Naive thymus-derived CD4-positive, alpha-beta T cell (primary cell): ENCODE results near the gene MICAL2. TPM values are rescaled to one million over a fixed set of nuclear protein-coding genes. Genes with fewer than 3 reads are reported as not detected.
A peak's percentile ranks its signal among the peaks of the same experiment; 100 is the strongest.

Experiments
- ATAC-seq: fragments of 150-1000 bp; cut with Tn5 transposase; 2 replicates; pipeline ENCODE4 v1.10.0; 2021; ENCODE audit warnings: mild to moderate bottlenecking, moderate library complexity
- CTCF ChIA-PET: fragments of 350-600 bp; sonication (Branson Sonifier 250); formaldehyde crosslinking; loops from one replicate; lab custom pipeline; 2021; ENCODE audit warnings: antibody characterized with exemption; lab: Charles Lee
- POLR2A ChIA-PET: fragments of 350-600 bp; sonication (Branson Sonifier 250); formaldehyde crosslinking; loops from one replicate; lab custom pipeline; 2021; ENCODE audit warnings: antibody characterized with exemption, inconsistent platforms; lab: Charles Lee
- DNase-seq, 9 donors: peaks; one replicate each; pipeline versions ENCODE4 v3.0.0 to v3.0.0-alpha.2; 2020 to 2022; ENCODE audit warnings: mixed read lengths in 1 of 9
- H3K27ac ChIP-seq: one replicate; pipeline ENCODE4 v1.7.0; 2013; ENCODE audit warnings: mild to moderate bottlenecking, low read depth, low read length, moderate library complexity
- H3K27me3 ChIP-seq, 2 donors: one replicate each; pipeline ENCODE4 v1.7.0; 2013; ENCODE audit warnings: low read length in 2 of 2, mild to moderate bottlenecking in 2 of 2, moderate library complexity in 2 of 2; ENCODE audit not compliant: control insufficient read depth in 2 of 2, insufficient read depth in 2 of 2
- H3K36me3 ChIP-seq, 3 experiments: 1 replicate in 2 of 3; 2 replicates in 1 of 3; pipeline ENCODE4 v1.7.0; 2013; ENCODE audit warnings: low read length in 3 of 3, mild to moderate bottlenecking in 3 of 3, moderate library complexity in 1 of 3; ENCODE audit not compliant: insufficient read depth in 3 of 3, control insufficient read depth in 2 of 3
- H3K4me1 ChIP-seq, 2 donors: one replicate each; pipeline ENCODE4 v1.7.0; 2013; ENCODE audit warnings: low read length in 2 of 2, mild to moderate bottlenecking in 2 of 2, moderate library complexity in 1 of 2; ENCODE audit not compliant: control insufficient read depth in 2 of 2, insufficient read depth in 2 of 2
- H3K4me3 ChIP-seq: 2 replicates; pipeline ENCODE4 v1.7.0; 2013; ENCODE audit warnings: mild to moderate bottlenecking, low read length
- H3K9me3 ChIP-seq, 3 experiments: 1 replicate in 2 of 3; 2 replicates in 1 of 3; pipeline ENCODE4 v1.7.0; 2013; ENCODE audit warnings: low read length in 3 of 3; ENCODE audit not compliant: control insufficient read depth in 2 of 3
- H3K27ac Mint-ChIP-seq, 9 donors: one replicate each; pipeline ENCODE4 v1.8.0; 2020 to 2022; ENCODE audit warnings: mixed read lengths in 9 of 9, mild to moderate bottlenecking in 8 of 9, moderate library complexity in 5 of 9, inconsistent platforms in 2 of 9
- H3K27me3 Mint-ChIP-seq, 5 donors: one replicate each; pipeline ENCODE4 v1.8.0; 2021 to 2022; ENCODE audit warnings: mixed read lengths in 5 of 5, mild to moderate bottlenecking in 1 of 5
- H3K36me3 Mint-ChIP-seq, 5 donors: one replicate each; pipeline ENCODE4 v1.8.0; 2020 to 2022; ENCODE audit warnings: mixed read lengths in 5 of 5, mild to moderate bottlenecking in 3 of 5, inconsistent platforms in 1 of 5
- H3K4me1 Mint-ChIP-seq, 7 donors: one replicate each; pipeline ENCODE4 v1.8.0; 2020 to 2022; ENCODE audit warnings: mixed read lengths in 7 of 7, mild to moderate bottlenecking in 3 of 7, inconsistent platforms in 1 of 7
- H3K4me3 Mint-ChIP-seq, 10 donors: one replicate each; pipeline ENCODE4 v1.8.0; 2020 to 2022; ENCODE audit warnings: mild to moderate bottlenecking in 10 of 10, mixed read lengths in 10 of 10, moderate library complexity in 6 of 10, inconsistent platforms in 2 of 10
- H3K9me3 Mint-ChIP-seq, 11 donors: one replicate each; pipeline ENCODE4 v1.8.0; 2020 to 2022; ENCODE audit warnings: mixed read lengths in 11 of 11, mild to moderate bottlenecking in 4 of 11, inconsistent platforms in 1 of 11, moderate library complexity in 1 of 11
- intact Hi-C, 2 donors: fragments of 100-400 bp; cut with micrococcal nuclease; formaldehyde crosslinking; loops; one replicate each; pipeline ENCODE4 v1.15.1; 2023
- polyA plus RNA-seq, 2 donors: library from polyadenylated mRNA; unstranded; fragments of 300-500 nt; fragmentation: Illumina TruSeq; gene quantifications; one replicate each; pipeline ENCODE4 v1.2.3, GENCODE V29; 2021
- total RNA-seq, 6 experiments: library from RNA in 5 of 6; stranded (reverse) in 5 of 6; gene quantifications; 1 replicate in 5 of 6; 2 replicates in 1 of 6; pipeline ENCODE4 v1.2.3 and lab custom pipeline; 2021 to 2026

Gene MICAL2
- total and polyA plus RNA-seq, 7 experiments from 2014 or later: 1.1 to 112 (median 7.6) TPM

- Mint-ChIP-seq H3K4me3 (no peak overlapping the region), H3K27ac (peak overlapping the region in 3 of 9 donors; percentile 30 to 77 (median 30)), H3K36me3 (peaks cover 0 to 57% (median 13%) of the 10 kb centered on the region in 5 donors), H3K9me3 (no peaks in the 10 kb centered on the region), H3K27me3 (no peaks in the 10 kb centered on the region), H3K4me1 (peaks cover 9 to 33% (median 18%) of the 10 kb centered on the region in 7 donors)
- ATAC-seq (peak; percentile 37), DNase-seq (no peak)
- POLR2A ChIA-PET: no interaction called here
- Histone ChIP-seq H3K4me3 (no peak overlapping the region), H3K4me1 (peaks cover 7 to 9% of the 10 kb centered on the region in 2 donors), H3K36me3 (peaks cover 0 to 5% (median 0%) of the 10 kb centered on the region in 3 experiments), H3K27ac (no peak overlapping the region), H3K9me3 (no peaks in the 10 kb centered on the region), H3K27me3 (no peaks in the 10 kb centered on the region)
- intact Hi-C loops: no loop called here
- CTCF ChIA-PET: interaction anchor here (0.6 kb wide), 1 partner anchor 22 kb away, joined by 3 read pairs; no protein-coding TSS in a partner anchor
These were observed 119.2 kb downstream of the MICAL2 start for GRCh38 chr11:12229450-12230229.

DNA sequence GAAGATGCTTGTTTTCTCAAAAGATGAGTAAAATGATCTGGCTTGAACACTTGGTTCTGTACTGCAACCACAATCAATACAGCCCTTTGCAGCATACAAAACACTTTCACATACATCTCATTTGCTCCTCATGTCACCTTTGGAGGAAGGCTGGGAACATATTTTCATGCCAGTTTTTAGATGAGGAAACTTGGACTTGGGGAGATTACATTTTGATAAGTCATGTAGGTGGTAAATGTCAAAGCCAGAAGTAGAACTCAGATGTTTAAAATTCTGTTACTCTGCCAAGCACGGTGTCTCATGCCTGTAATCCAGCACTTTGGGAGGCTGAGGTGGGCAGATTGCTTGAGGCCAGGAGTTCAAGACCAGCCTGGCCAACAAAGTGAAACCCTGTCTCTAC is 121.8 kb downstream of the MICAL2 start:
- POLR2A ChIA-PET: no interaction called here
- peaks cover 17 to 40% (median 20%) of the 10 kb centered on the region in 7 donors for H3K4me1 Mint-ChIP-seq
- Histone ChIP-seq H3K4me3 (no peak overlapping the region), H3K27me3 (no peaks in the 10 kb centered on the region), H3K27ac (no peak overlapping the region), H3K4me1 (peaks cover 9 to 10% of the 10 kb centered on the region in 2 donors), H3K9me3 (no peaks in the 10 kb centered on the region), H3K36me3 (peaks cover 0 to 3% (median 0%) of the 10 kb centered on the region in 3 experiments)
- H3K36me3 Mint-ChIP-seq: peaks cover 0 to 48% (median 13%) of the 10 kb centered on the region in 5 donors
- intact Hi-C loops: no loop called here
- H3K27ac Mint-ChIP-seq: peak overlapping the region in 3 of 9 donors; percentile 1 to 79 (median 16)
- CTCF ChIA-PET: interaction anchor here (2.3 kb wide), 1 partner anchor 188 kb away, joined by 10 read pairs; no protein-coding TSS in a partner anchor
- no peak overlapping the region for H3K4me3 Mint-ChIP-seq
- no peaks in the 10 kb centered on the region for H3K27me3 Mint-ChIP-seq
- DNase-seq: no peak
- H3K9me3 Mint-ChIP-seq: no peaks in the 10 kb centered on the region
- no peak for ATAC-seq

GRCh38 chr11:12232817-12233601 is 122.6 kb downstream of the MICAL2 start:
- Mint-ChIP-seq H3K36me3 (peaks cover 0 to 45% (median 13%) of the 10 kb centered on the region in 5 donors), H3K4me1 (peaks cover 17 to 40% (median 20%) of the 10 kb centered on the region in 7 donors), H3K27me3 (no peaks in the 10 kb centered on the region), H3K4me3 (no peak overlapping the region), H3K27ac (peak overlapping the region in 1 of 9 donors; percentile 5), H3K9me3 (no peaks in the 10 kb centered on the region)
- ATAC-seq (no peak), DNase-seq (no peak)
- Histone ChIP-seq H3K9me3 (no peaks in the 10 kb centered on the region), H3K36me3 (no peaks in the 10 kb centered on the region), H3K27me3 (no peaks in the 10 kb centered on the region), H3K4me1 (peaks cover 9 to 10% of the 10 kb centered on the region in 2 donors), H3K27ac (no peak overlapping the region), H3K4me3 (no peak overlapping the region)
- intact Hi-C loops: no loop called here
- ChIA-PET CTCF (interaction anchor here (0.6 to 2.3 kb wide), 5 partner anchors 9 to 547 kb away, joined by 4 to 10 read pairs (median 5); no protein-coding TSS in a partner anchor), POLR2A (interaction anchor here (0.9 to 1.2 kb wide), 2 partner anchors 9 to 37 kb away, joined by 3 to 5 read pairs; no protein-coding TSS in a partner anchor)

- H3K9me3 ChIP-seq: no peaks in the 10 kb centered on the region
- Mint-ChIP-seq H3K9me3 (no peaks in the 10 kb centered on the region), H3K4me1 (peaks cover 17 to 40% (median 20%) of the 10 kb centered on the region in 7 donors), H3K27ac (no peak overlapping the region), H3K27me3 (no peaks in the 10 kb centered on the region), H3K4me3 (no peak overlapping the region), H3K36me3 (peaks cover 0 to 45% (median 9%) of the 10 kb centered on the region in 5 donors)
- H3K36me3 ChIP-seq: no peaks in the 10 kb centered on the region
- intact Hi-C loops: no loop called here
- H3K4me1 ChIP-seq: peaks cover 9 to 10% of the 10 kb centered on the region in 2 donors
- no peak overlapping the region for H3K4me3 ChIP-seq
- no peak overlapping the region for H3K27ac ChIP-seq
- ATAC-seq (no peak), DNase-seq (no peak)
- CTCF ChIA-PET: interaction anchor here (0.9 to 2.3 kb wide), 4 partner anchors 10 to 189 kb away, joined by 4 to 10 read pairs (median 5); no protein-coding TSS in a partner anchor
- no peaks in the 10 kb centered on the region for H3K27me3 ChIP-seq
- POLR2A ChIA-PET: interaction anchor here (0.6 to 1.2 kb wide), 3 partner anchors 9 to 38 kb away, joined by 3 to 5 read pairs (median 3); no protein-coding TSS in a partner anchor
These were observed 123.2 kb downstream of the MICAL2 start for GRCh38 chr11:12233602-12233925.

GRCh38 chr11:12234221-12234620 is 123.8 kb downstream of the MICAL2 start:
- Mint-ChIP-seq H3K4me1 (peaks cover 17 to 40% (median 20%) of the 10 kb centered on the region in 7 donors), H3K27me3 (no peaks in the 10 kb centered on the region), H3K4me3 (no peak overlapping the region), H3K27ac (peak overlapping the region in 2 of 9 donors; percentile 88 to 95), H3K9me3 (no peaks in the 10 kb centered on the region), H3K36me3 (peaks cover 0 to 44% (median 8%) of the 10 kb centered on the region in 5 donors)
- no peaks in the 10 kb centered on the region for H3K36me3 ChIP-seq
- H3K27me3 ChIP-seq: no peaks in the 10 kb centered on the region
- H3K4me3 ChIP-seq: no peak overlapping the region
- DNase-seq: no peak
- H3K27ac ChIP-seq: no peak overlapping the region
- no peaks in the 10 kb centered on the region for H3K9me3 ChIP-seq
- no peak for ATAC-seq
- intact Hi-C loops: loop anchor here in 1 of 2 donors (1.0 to 2.0 kb wide), 2 partner anchors 10 to 117 kb away; no protein-coding TSS in a partner anchor
- ChIA-PET POLR2A (interaction anchor here (0.5 to 0.6 kb wide), 2 partner anchors 29 to 178 kb away, joined by 3 read pairs; no protein-coding TSS in a partner anchor), CTCF (interaction anchor here (0.6 to 2.3 kb wide), 2 partner anchors 190 to 1560 kb away, joined by 6 to 10 read pairs; no protein-coding TSS in a partner anchor)
- peaks cover 9 to 10% of the 10 kb centered on the region in 2 donors for H3K4me1 ChIP-seq

GRCh38 chr11:12235080-12235479 is 124.7 kb downstream of the MICAL2 start:
- H3K27me3 ChIP-seq: no peaks in the 10 kb centered on the region
- no peak overlapping the region for H3K4me3 ChIP-seq
- H3K36me3 Mint-ChIP-seq: peaks cover 0 to 39% (median 7%) of the 10 kb centered on the region in 5 donors
- DNase-seq: no peak
- no peak for ATAC-seq
- no peaks in the 10 kb centered on the region for H3K9me3 ChIP-seq
- no peaks in the 10 kb centered on the region for H3K9me3 Mint-ChIP-seq
- peak overlapping the region in 2 of 10 donors; percentile 21 to 63 for H3K4me3 Mint-ChIP-seq
- ChIA-PET CTCF (interaction anchor here (1.3 to 5.5 kb wide), 3 partner anchors 23 to 189 kb away, joined by 3 to 67 read pairs (median 4); no protein-coding TSS in a partner anchor), POLR2A (no interaction called here)
- no peak overlapping the region for H3K27ac ChIP-seq
- H3K27ac Mint-ChIP-seq: peak overlapping the region in 4 of 9 donors; percentile 25 to 95 (median 78)
- peaks cover 17 to 40% (median 20%) of the 10 kb centered on the region in 7 donors for H3K4me1 Mint-ChIP-seq
- peaks cover 9 to 10% of the 10 kb centered on the region in 2 donors for H3K4me1 ChIP-seq
- no peaks in the 10 kb centered on the region for H3K36me3 ChIP-seq
- intact Hi-C loops: loop anchor here in 1 of 2 donors (1.0 to 2.0 kb wide), 2 partner anchors 39 to 118 kb away; no protein-coding TSS in a partner anchor
- no peaks in the 10 kb centered on the region for H3K27me3 Mint-ChIP-seq
